ENCODE data around the gene SLC25A30.
A peak's percentile ranks its signal among the peaks of the same experiment; 100 is the strongest.

SLC25A30 gene

GRCh38 chr13:45406421-45406820 lies 11.8 kb downstream of the SLC25A30 start:
- no peak for DNase-seq (ENCODE audit: low read depth)
- H3K4me3 ChIP-seq (replicated peaks; ENCODE audit: low read depth, low read length): no peak overlapping the region
- TF ChIP-seq, protein P1, sequence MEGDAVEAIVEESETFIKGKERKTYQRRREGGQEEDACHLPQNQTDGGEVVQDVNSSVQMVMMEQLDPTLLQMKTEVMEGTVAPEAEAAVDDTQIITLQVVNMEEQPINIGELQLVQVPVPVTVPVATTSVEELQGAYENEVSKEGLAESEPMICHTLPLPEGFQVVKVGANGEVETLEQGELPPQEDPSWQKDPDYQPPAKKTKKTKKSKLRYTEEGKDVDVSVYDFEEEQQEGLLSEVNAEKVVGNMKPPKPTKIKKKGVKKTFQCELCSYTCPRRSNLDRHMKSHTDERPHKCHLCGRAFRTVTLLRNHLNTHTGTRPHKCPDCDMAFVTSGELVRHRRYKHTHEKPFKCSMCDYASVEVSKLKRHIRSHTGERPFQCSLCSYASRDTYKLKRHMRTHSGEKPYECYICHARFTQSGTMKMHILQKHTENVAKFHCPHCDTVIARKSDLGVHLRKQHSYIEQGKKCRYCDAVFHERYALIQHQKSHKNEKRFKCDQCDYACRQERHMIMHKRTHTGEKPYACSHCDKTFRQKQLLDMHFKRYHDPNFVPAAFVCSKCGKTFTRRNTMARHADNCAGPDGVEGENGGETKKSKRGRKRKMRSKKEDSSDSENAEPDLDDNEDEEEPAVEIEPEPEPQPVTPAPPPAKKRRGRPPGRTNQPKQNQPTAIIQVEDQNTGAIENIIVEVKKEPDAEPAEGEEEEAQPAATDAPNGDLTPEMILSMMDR (IDR thresholded peaks at IDR 0.05; ENCODE audit: low read length, missing control alignments): no peak

DNA sequence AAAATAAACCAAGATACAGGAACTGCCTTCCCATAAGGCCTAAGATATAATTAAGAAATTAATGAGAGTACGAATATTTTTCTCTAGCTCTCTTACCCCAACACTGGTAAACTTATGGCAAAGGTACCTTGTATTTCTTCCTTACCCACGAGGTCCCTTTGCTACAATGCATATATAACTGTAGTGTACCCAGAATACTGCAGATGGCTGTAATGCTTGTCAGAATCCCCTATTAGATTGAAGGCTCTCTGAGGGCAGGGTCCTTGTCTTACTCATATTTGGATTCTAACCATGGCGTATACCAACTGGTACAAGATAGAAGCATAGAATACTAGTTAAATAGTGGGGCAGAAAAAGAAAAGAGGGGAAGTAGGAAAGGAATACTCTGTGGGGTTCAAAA lies 15.1 kb downstream of the SLC25A30 start:
- DNase-seq (ENCODE audit: low read depth): no peak
- TF ChIP-seq, protein P1 (IDR thresholded peaks at IDR 0.05; ENCODE audit: low read length, missing control alignments): no peak

GRCh38 chr13:45402641-45403040 lies 15.5 kb downstream of the SLC25A30 start:
- TF ChIP-seq, protein P1 (IDR thresholded peaks at IDR 0.05; ENCODE audit: low read length, missing control alignments): no peak
- no peak overlapping the region for H3K4me3 ChIP-seq (replicated peaks; ENCODE audit: low read depth, low read length)
- no peak for DNase-seq (ENCODE audit: low read depth)

More for the DNA sequence above, 15.1 kb downstream of the SLC25A30 start:
- H3K4me3 ChIP-seq (replicated peaks; ENCODE audit: low read depth, low read length): no peak overlapping the region

DNA sequence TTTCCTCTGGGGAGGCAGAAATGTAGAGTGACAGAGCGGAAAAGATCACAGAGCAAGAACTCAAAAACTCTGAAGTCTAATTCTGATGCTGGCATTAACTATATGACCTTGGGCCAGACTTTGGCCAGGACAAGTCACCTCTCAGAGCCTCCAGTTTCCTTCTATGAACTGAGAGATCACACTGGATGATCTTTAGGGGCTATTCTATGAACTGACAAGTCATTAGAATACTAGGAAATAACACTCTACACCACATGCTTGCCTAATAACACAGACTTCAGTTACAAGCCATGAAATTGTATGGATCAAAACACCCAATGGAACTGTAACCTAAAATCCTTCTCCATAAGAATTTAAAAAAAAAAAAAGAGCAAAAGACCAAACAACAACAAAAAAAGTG lies 16.9 kb downstream of the SLC25A30 start:
- DNase-seq (ENCODE audit: low read depth): no peak
- H3K4me3 ChIP-seq (replicated peaks; ENCODE audit: low read depth, low read length): no peak overlapping the region
- TF ChIP-seq, protein P1 (IDR thresholded peaks at IDR 0.05; ENCODE audit: low read length, missing control alignments): no peak

GRCh38 chr13:45398877-45399276 lies 19.3 kb downstream of the SLC25A30 start:
- no peak for DNase-seq (ENCODE audit: low read depth)
- TF ChIP-seq, protein P1 (IDR thresholded peaks at IDR 0.05; ENCODE audit: low read length, missing control alignments): no peak
- H3K4me3 ChIP-seq (replicated peaks; ENCODE audit: low read depth, low read length): no peak overlapping the region

GRCh38 chr13:45396533-45397095 lies 21.6 kb downstream of the SLC25A30 start:
- TF ChIP-seq, protein P1 (IDR thresholded peaks at IDR 0.05; ENCODE audit: low read length, missing control alignments): no peak
- no peak overlapping the region for H3K4me3 ChIP-seq (replicated peaks; ENCODE audit: low read depth, low read length)
- DNase-seq (ENCODE audit: low read depth): peak; percentile 18

DNA sequence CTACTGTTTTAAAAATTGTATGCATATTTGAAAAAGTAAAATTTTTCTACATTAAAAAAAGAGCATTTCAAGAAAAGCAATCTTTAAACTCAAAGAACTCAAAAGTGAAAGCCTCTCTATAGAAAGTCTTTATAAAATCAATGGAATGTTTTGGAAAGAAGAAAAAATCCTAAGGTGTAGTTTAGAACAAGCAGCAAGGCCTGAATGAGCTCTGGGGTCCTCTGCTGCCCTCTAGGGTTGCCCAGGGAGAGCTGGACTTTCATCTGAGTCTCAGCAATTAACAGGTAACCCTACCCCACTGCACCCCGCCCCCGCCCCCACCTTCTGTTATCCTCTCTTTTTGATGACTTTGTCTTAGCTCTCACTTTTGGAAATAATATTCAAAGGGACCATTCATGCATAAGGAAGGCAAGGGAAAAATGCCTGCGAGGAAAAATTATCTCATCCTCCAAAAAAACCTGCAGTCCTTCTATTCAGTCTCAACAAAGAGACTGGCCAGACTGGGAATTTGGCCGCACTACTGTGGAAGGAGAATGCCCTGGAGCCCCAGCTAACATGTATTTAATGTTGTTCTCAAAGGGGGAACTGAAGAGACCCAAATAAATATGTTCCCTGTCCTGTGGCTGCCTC lies 24.1 kb downstream of the SLC25A30 start:
- DNase-seq (ENCODE audit: low read depth): peak; percentile 67
- no peak overlapping the region for H3K4me3 ChIP-seq (replicated peaks; ENCODE audit: low read depth, low read length)
- TF ChIP-seq, protein P1 (IDR thresholded peaks at IDR 0.05; ENCODE audit: low read length, missing control alignments): peak; percentile 74
